ENCODE data around the gene PIK3R2.
A peak's percentile ranks its signal among the peaks of the same experiment; 100 is the strongest.

The PIK3R2 gene

GRCh38 chr19:18167011-18167410 lies 14.0 kb downstream of the PIK3R2 start:
- in situ Hi-C loops (cut with HindIII; ENCODE audit: low pct_ligation_motif_present, low pct_unique_long_range_greater_than_20kb, low sequenced_read_pairs): no loop called here
- no peak for DNase-seq

GRCh38 chr19:18167975-18168645 lies 15.1 kb downstream of the PIK3R2 start:
- in situ Hi-C loops (cut with HindIII; ENCODE audit: low pct_ligation_motif_present, low pct_unique_long_range_greater_than_20kb, low sequenced_read_pairs): no loop called here
- DNase-seq: peak; percentile 41

GRCh38 chr19:18168673-18169381 lies 15.9 kb downstream of the PIK3R2 start:
- DNase-seq: no peak
- in situ Hi-C loops (cut with HindIII; ENCODE audit: low pct_ligation_motif_present, low pct_unique_long_range_greater_than_20kb, low sequenced_read_pairs): no loop called here

GRCh38 chr19:18170714-18171255 lies 17.8 kb downstream of the PIK3R2 start:
- in situ Hi-C loops (cut with HindIII; ENCODE audit: low pct_ligation_motif_present, low pct_unique_long_range_greater_than_20kb, low sequenced_read_pairs): no loop called here
- no peak for DNase-seq

GRCh38 chr19:18171605-18172327 lies 18.8 kb downstream of the PIK3R2 start:
- in situ Hi-C loops (cut with HindIII; ENCODE audit: low pct_ligation_motif_present, low pct_unique_long_range_greater_than_20kb, low sequenced_read_pairs): no loop called here
- DNase-seq: no peak

- in situ Hi-C loops (cut with HindIII; ENCODE audit: low pct_ligation_motif_present, low pct_unique_long_range_greater_than_20kb, low sequenced_read_pairs): no loop called here
- no peak for DNase-seq
Observed at GRCh38 chr19:18172331-18173053, 19.5 kb downstream of the PIK3R2 start.

GRCh38 chr19:18173054-18173571 lies 20.1 kb downstream of the PIK3R2 start:
- no peak for DNase-seq
- in situ Hi-C loops (cut with HindIII; ENCODE audit: low pct_ligation_motif_present, low pct_unique_long_range_greater_than_20kb, low sequenced_read_pairs): no loop called here

- DNase-seq: peak; percentile 36
- in situ Hi-C loops (cut with HindIII; ENCODE audit: low pct_ligation_motif_present, low pct_unique_long_range_greater_than_20kb, low sequenced_read_pairs): no loop called here
Observed at GRCh38 chr19:18173572-18174288, 20.8 kb downstream of the PIK3R2 start, which contains the start of gene IFI30. Gene IFI30, plus strand, starts transcription at chr19:18173813. Its CDS starts 29 bp downstream, at chr19:18173842.

GRCh38 chr19:18174983-18175382 lies 22.0 kb downstream of the PIK3R2 start:
- in situ Hi-C loops (cut with HindIII; ENCODE audit: low pct_ligation_motif_present, low pct_unique_long_range_greater_than_20kb, low sequenced_read_pairs): no loop called here

GRCh38 chr19:18176367-18177310 lies 23.7 kb downstream of the PIK3R2 start:
- in situ Hi-C loops (cut with HindIII; ENCODE audit: low pct_ligation_motif_present, low pct_unique_long_range_greater_than_20kb, low sequenced_read_pairs): no loop called here
- no peak for DNase-seq

More at GRCh38 chr19:18174983-18175382, 22.0 kb downstream of the PIK3R2 start:
- no peak for DNase-seq

- no peak for DNase-seq
- in situ Hi-C loops (cut with HindIII; ENCODE audit: low pct_ligation_motif_present, low pct_unique_long_range_greater_than_20kb, low sequenced_read_pairs): no loop called here
Observed at GRCh38 chr19:18179957-18180356, 27.0 kb downstream of the PIK3R2 start.

GRCh38 chr19:18183529-18183928 lies 30.6 kb downstream of the PIK3R2 start:
- in situ Hi-C loops (cut with HindIII; ENCODE audit: low pct_ligation_motif_present, low pct_unique_long_range_greater_than_20kb, low sequenced_read_pairs): no loop called here
- no peak for DNase-seq

- in situ Hi-C loops (cut with HindIII; ENCODE audit: low pct_ligation_motif_present, low pct_unique_long_range_greater_than_20kb, low sequenced_read_pairs): no loop called here
- no peak for DNase-seq
Observed at GRCh38 chr19:18185538-18185937, 32.6 kb downstream of the PIK3R2 start.

- in situ Hi-C loops (cut with HindIII; ENCODE audit: low pct_ligation_motif_present, low pct_unique_long_range_greater_than_20kb, low sequenced_read_pairs): no loop called here
- DNase-seq: no peak
Observed at GRCh38 chr19:18190278-18190677, 37.3 kb downstream of the PIK3R2 start.

GRCh38 chr19:18191640-18192062 lies 38.7 kb downstream of the PIK3R2 start:
- no peak for DNase-seq
- in situ Hi-C loops (cut with HindIII; ENCODE audit: low pct_ligation_motif_present, low pct_unique_long_range_greater_than_20kb, low sequenced_read_pairs): no loop called here

- DNase-seq: peak; percentile 99
- in situ Hi-C loops (cut with HindIII; ENCODE audit: low pct_ligation_motif_present, low pct_unique_long_range_greater_than_20kb, low sequenced_read_pairs): no loop called here
Observed at GRCh38 chr19:18192673-18193387, 39.9 kb downstream of the PIK3R2 start, which contains the start of gene MPV17L2. Gene MPV17L2, plus strand, starts transcription at chr19:18193218. Its CDS starts 64 bp downstream, at chr19:18193282.
